Spleen (tissue), 11 donors: ENCODE measurements around the gene YTHDC2. TPM values are rescaled to one million over a fixed set of nuclear protein-coding genes. Genes with fewer than 3 reads are reported as not detected.

ENCODE experiments used
- DNase-seq: peaks from one replicate; pipeline ENCODE4 v3.0.0-alpha.2; 2020
- H3K27ac ChIP-seq, 8 donors: fragments of 200-600 bp; sonication (generic) in 7 of 8; 1 replicate in 4 of 8; 2 replicates in 4 of 8; pipeline versions ENCODE4 v1.5.0 to v1.8.0; 2016 to 2021; ENCODE audit warnings: inconsistent platforms in 4 of 8, mild to moderate bottlenecking in 4 of 8, moderate library complexity in 1 of 8
- H3K27me3 ChIP-seq, 7 donors: fragments of 200-600 bp; sonication (generic) in 6 of 7; replicated peaks in 1 of 7; 1 replicate in 4 of 7; 2 replicates in 3 of 7; pipeline versions ENCODE4 v1.5.0 to v1.8.0; 2016 to 2021; ENCODE audit warnings: inconsistent platforms in 3 of 7, mild to moderate bottlenecking in 1 of 7
- H3K36me3 ChIP-seq, 6 donors: fragments of 200-600 bp; sonication (generic) in 5 of 6; 1 replicate in 4 of 6; 2 replicates in 2 of 6; pipeline versions ENCODE4 v1.5.0 to v1.8.0; 2016 to 2021; ENCODE audit warnings: inconsistent platforms in 2 of 6
- H3K4me1 ChIP-seq, 6 donors: fragments of 200-600 bp; sonication (generic) in 5 of 6; 1 replicate in 3 of 6; 2 replicates in 3 of 6; pipeline versions ENCODE4 v1.5.0 to v1.8.0; 2016 to 2021; ENCODE audit warnings: inconsistent platforms in 3 of 6
- H3K4me3 ChIP-seq, 8 donors: fragments of 200-600 bp; sonication (generic) in 7 of 8; 1 replicate in 4 of 8; 2 replicates in 4 of 8; pipeline versions ENCODE4 v1.5.0 to v1.8.0; 2016 to 2021; ENCODE audit warnings: inconsistent platforms in 4 of 8, mild to moderate bottlenecking in 4 of 8, moderate library complexity in 2 of 8
- H3K9me3 ChIP-seq, 8 donors: fragments of 200-600 bp; sonication (generic) in 7 of 8; 1 replicate in 4 of 8; 2 replicates in 4 of 8; pipeline versions ENCODE4 v1.5.0 to v1.8.0; 2016 to 2021; ENCODE audit warnings: inconsistent platforms in 4 of 8
- CTCF ChIP-seq, 11 experiments: fragments of 200-600 bp in 7 of 11; fragments of 450-650 bp in 4 of 11; sonication (generic) in 4 of 11; IDR thresholded peaks in 8 of 11; conservative IDR thresholded peaks in 3 of 11; 1 replicate in 7 of 11; 2 replicates in 4 of 11; pipeline versions ENCODE4 v1.4.0 to v1.8.0; 2016 to 2021; ENCODE audit warnings: antibody characterized with exemption in 11 of 11, inconsistent platforms in 4 of 11, mild to moderate bottlenecking in 1 of 11
- POLR2A ChIP-seq, 3 donors: fragments of 450-650 bp; IDR thresholded peaks; one replicate each; pipeline ENCODE4 v1.5.1; 2017; ENCODE audit warnings: antibody characterized with exemption in 3 of 3, mild to moderate bottlenecking in 1 of 3
- POLR2AphosphoS5 ChIP-seq, 3 donors: sonication (generic); formaldehyde crosslinking; IDR thresholded peaks; one replicate each; pipeline ENCODE4 v1.5.1; 2017; ENCODE audit warnings: antibody characterized with exemption in 3 of 3
- WGBS, 5 donors: extraction: QIAGEN DNeasy Blood & Tissue Kit in 3 of 5; methylation state at CpG; one replicate each; pipeline versions ENCODE4 v1.1.5 to v1.1.7; 2013 to 2018; 5-methylcytosine and 5-hydroxymethylcytosine counted together
- intact Hi-C: fragments of 100-400 bp; cut with DNase I; formaldehyde crosslinking; loops from one replicate; pipeline ENCODE4 v1.15.0; 2023; ENCODE audit warnings: low total_unique reads
- polyA plus RNA-seq, 3 donors: library from polyadenylated mRNA; stranded (reverse); fragments of 200-250 nt; gene quantifications; one replicate each; pipeline ENCODE4 v1.2.1, GENCODE V29; 2013
- total RNA-seq, 7 donors: library from RNA; depleted of rRNA in 3 of 7; stranded (reverse); fragments of >200 nt in 3 of 7; fragmentation: NEBNext Ultra II Directional in 4 of 7; extraction: Animal tissue kit (Norgen Biotek cat#: 25700) in 4 of 7; gene quantifications; one replicate each; pipeline versions ENCODE4 v1.1.0 to v1.2.1, GENCODE V29; 2016 to 2021
- donor health status: healthy with polysubstance abuse.
- donor health status: DM: no; HTN: no; CAD: no; lungs with moderate emphysema.
- donor health status: DM: no; HTN: no; CAD: no.
- donor health status: Bipolar disorder and iron deficiency.
- donor health status: healthy.
- donor health status: DM: no; HTN: no; CAD: no.
- donor health status: DM: yes; HTN: yes; CAD: no.

Gene YTHDC2
- total and polyA plus RNA-seq, 10 donors: 9.3 to 52.2 (median 33.8) TPM

GRCh38 chr5:113607361-113607760 lies 93.9 kb downstream of the YTHDC2 start:
- Histone ChIP-seq H3K27me3 (peaks cover 0 to 24% (median 0%) of the 10 kb centered on the region in 7 donors), H3K9me3 (no peaks in the 10 kb centered on the region), H3K4me3 (no peak overlapping the region), H3K4me1 (peaks cover 0 to 18% (median 4%) of the 10 kb centered on the region in 6 donors), H3K36me3 (no peaks in the 10 kb centered on the region), H3K27ac (no peak overlapping the region)
- no peak for DNase-seq
- intact Hi-C loops: loop anchor here (10.0 kb wide), 2 partner anchors 223 to 603 kb away; no protein-coding TSS in a partner anchor
- WGBS, 5 donors: 43 to 68% (median 57%) methylated on average over 3 of the region's 3 CpGs
- no peak for TF ChIP-seq POLR2AphosphoS5 (IDR thresholded peaks at IDR 0.05)
- TF ChIP-seq POLR2A (IDR thresholded peaks at IDR 0.05): no peak
- TF ChIP-seq CTCF (IDR thresholded peaks at IDR 0.05 in 8 of 11, conservative IDR thresholded peaks at IDR 0.05 in 3 of 11): no peak

GRCh38 chr5:113608113-113608596 lies 94.7 kb downstream of the YTHDC2 start:
- Histone ChIP-seq H3K9me3 (no peaks in the 10 kb centered on the region), H3K4me3 (no peak overlapping the region), H3K4me1 (peaks cover 0 to 20% (median 4%) of the 10 kb centered on the region in 6 donors), H3K27me3 (peaks cover 0 to 29% (median 0%) of the 10 kb centered on the region in 7 donors), H3K36me3 (no peaks in the 10 kb centered on the region), H3K27ac (no peak overlapping the region)
- 39 to 58% (median 47%) methylated on average over 3 of the region's 3 CpGs for WGBS, 5 donors
- intact Hi-C loops: loop anchor here (10.0 kb wide), 2 partner anchors 223 to 603 kb away; no protein-coding TSS in a partner anchor
- TF ChIP-seq CTCF (IDR thresholded peaks at IDR 0.05 in 8 of 11, conservative IDR thresholded peaks at IDR 0.05 in 3 of 11) (no peak), POLR2AphosphoS5 (IDR thresholded peaks at IDR 0.05) (no peak), POLR2A (IDR thresholded peaks at IDR 0.05) (no peak)
- no peak for DNase-seq

- TF ChIP-seq POLR2A (IDR thresholded peaks at IDR 0.05) (no peak), POLR2AphosphoS5 (IDR thresholded peaks at IDR 0.05) (no peak), CTCF (IDR thresholded peaks at IDR 0.05 in 8 of 11, conservative IDR thresholded peaks at IDR 0.05 in 3 of 11) (peak; percentile 18 to 76 (median 62))
- H3K4me3 ChIP-seq: no peak overlapping the region
- 1 to 4% (median 2%) methylated on average over 4 of the region's 4 CpGs for WGBS, 5 donors
- intact Hi-C loops: loop anchor here (5.0 kb wide), 1 partner anchor 840 kb away; no protein-coding TSS in a partner anchor
- no peaks in the 10 kb centered on the region for H3K9me3 ChIP-seq
- no peak overlapping the region for H3K27ac ChIP-seq
- no peak for DNase-seq
- peaks cover 3 to 18% (median 6%) of the 10 kb centered on the region in 6 donors for H3K4me1 ChIP-seq
- H3K27me3 ChIP-seq: peaks cover 0 to 9% (median 0%) of the 10 kb centered on the region in 7 donors
- H3K36me3 ChIP-seq: no peaks in the 10 kb centered on the region
These were observed 98.6 kb downstream of the YTHDC2 start for GRCh38 chr5:113612060-113612496.

- peaks cover 3 to 18% (median 6%) of the 10 kb centered on the region in 6 donors for H3K4me1 ChIP-seq
- 43 to 73% (median 61%) methylated on average over 1 of the region's 1 CpG for WGBS, 5 donors
- peaks cover 0 to 10% (median 0%) of the 10 kb centered on the region in 8 donors for H3K9me3 ChIP-seq
- intact Hi-C loops: loop anchor here (5.0 kb wide), 1 partner anchor 838 kb away; no protein-coding TSS in a partner anchor
- H3K27me3 ChIP-seq: peaks cover 0 to 8% (median 0%) of the 10 kb centered on the region in 7 donors
- no peaks in the 10 kb centered on the region for H3K36me3 ChIP-seq
- TF ChIP-seq POLR2A (IDR thresholded peaks at IDR 0.05) (no peak), CTCF (IDR thresholded peaks at IDR 0.05 in 8 of 11, conservative IDR thresholded peaks at IDR 0.05 in 3 of 11) (no peak), POLR2AphosphoS5 (IDR thresholded peaks at IDR 0.05) (no peak)
- no peak overlapping the region for H3K4me3 ChIP-seq
- no peak overlapping the region for H3K27ac ChIP-seq
- DNase-seq: no peak
These were observed 100.7 kb downstream of the YTHDC2 start for GRCh38 chr5:113614191-113614590.
